ENCODE data around the gene AHR.

- TF ChIP-seq EZH2 (optimal IDR thresholded peaks at IDR 0.05; ENCODE audit: low read depth, low read length) (no peak), CTCF (IDR thresholded peaks at IDR 0.05; ENCODE audit: low read length) (no peak)
Observed at GRCh38 chr7:17391366-17391765, 92.9 kb downstream of the AHR start.

Data from MM.1S (cell line).